ENCODE results near the gene DEFB126. TPM values are rescaled to one million over a fixed set of nuclear protein-coding genes. Genes with fewer than 3 reads are reported as not detected.

DEFB126 gene
- total RNA-seq, 3 donors from 2014 or later (not counting 1 experiment from before 2014, with no cell fraction given), result not detected

DNA sequence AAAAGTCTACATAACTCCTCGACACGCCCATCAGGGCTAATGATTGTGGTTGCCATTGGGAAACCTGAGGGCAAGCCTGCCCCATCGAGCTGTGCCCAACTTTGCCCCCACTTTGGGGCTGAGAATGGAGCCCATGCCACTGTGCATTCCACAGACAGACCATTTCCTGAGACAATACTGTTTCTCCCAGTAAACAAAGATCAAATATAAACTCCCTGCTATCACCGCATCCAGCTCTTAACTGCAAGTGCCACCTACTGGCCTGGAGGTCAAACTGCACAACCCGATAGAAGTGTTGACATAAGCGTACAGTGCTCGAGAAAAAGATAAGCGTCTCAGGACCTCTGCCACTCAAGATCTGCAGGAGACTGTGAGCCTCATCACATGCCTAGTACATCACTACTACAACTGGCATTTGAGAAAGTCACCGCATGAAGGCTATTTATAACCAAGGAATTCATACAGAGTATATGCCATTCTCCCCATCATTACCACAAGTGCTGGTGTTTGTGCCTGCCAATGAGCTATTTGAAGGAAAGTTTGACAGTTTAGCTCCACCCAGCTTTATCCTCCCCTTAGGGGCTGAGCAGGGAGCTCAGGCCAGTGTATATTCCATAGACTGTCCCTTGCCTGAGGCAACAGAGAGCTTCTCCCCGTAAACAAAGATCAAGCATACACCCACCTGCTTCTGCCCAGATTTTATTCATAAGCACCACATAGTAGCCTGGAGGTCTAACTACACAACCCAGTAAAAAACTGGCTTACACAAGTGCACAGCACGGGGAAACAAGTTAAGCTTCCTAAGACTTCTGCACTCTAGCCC lies 4.5 kb upstream of the DEFB126 start:
- Mint-ChIP-seq H3K27ac (no peak overlapping the region), H3K4me1 (no peaks in the 10 kb centered on the region), H3K4me3 (no peak overlapping the region), H3K9me3 (peaks cover 0 to 2% of the 10 kb centered on the region in 2 donors), H3K27me3 (ENCODE audit: low read depth in 2 of 2) (peaks cover 23 to 31% of the 10 kb centered on the region in 2 donors), H3K36me3 (no peaks in the 10 kb centered on the region)
- intact Hi-C loops (cut with micrococcal nuclease), result no loop called here
- peaks cover 6% of the 10 kb centered on the region for H3K9me3 ChIP-seq (ENCODE audit: control insufficient read depth, insufficient read depth, low read length)
- TF ChIP-seq, protein P1, sequence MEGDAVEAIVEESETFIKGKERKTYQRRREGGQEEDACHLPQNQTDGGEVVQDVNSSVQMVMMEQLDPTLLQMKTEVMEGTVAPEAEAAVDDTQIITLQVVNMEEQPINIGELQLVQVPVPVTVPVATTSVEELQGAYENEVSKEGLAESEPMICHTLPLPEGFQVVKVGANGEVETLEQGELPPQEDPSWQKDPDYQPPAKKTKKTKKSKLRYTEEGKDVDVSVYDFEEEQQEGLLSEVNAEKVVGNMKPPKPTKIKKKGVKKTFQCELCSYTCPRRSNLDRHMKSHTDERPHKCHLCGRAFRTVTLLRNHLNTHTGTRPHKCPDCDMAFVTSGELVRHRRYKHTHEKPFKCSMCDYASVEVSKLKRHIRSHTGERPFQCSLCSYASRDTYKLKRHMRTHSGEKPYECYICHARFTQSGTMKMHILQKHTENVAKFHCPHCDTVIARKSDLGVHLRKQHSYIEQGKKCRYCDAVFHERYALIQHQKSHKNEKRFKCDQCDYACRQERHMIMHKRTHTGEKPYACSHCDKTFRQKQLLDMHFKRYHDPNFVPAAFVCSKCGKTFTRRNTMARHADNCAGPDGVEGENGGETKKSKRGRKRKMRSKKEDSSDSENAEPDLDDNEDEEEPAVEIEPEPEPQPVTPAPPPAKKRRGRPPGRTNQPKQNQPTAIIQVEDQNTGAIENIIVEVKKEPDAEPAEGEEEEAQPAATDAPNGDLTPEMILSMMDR (IDR thresholded peaks at IDR 0.05), result no peak
- H3K36me3 ChIP-seq (ENCODE audit: control insufficient read depth, insufficient read depth, low read length), result no peaks in the 10 kb centered on the region
- H3K27me3 ChIP-seq (ENCODE audit: control insufficient read depth, insufficient read depth, low read length), result peaks cover 12% of the 10 kb centered on the region
- ATAC-seq (no peak), DNase-seq (peak in 1 of 2 donors; percentile 4)
- H3K4me1 ChIP-seq (ENCODE audit: control insufficient read depth, insufficient read depth, low read length), result no peaks in the 10 kb centered on the region
- 88% methylated on average over 11 of the region's 11 CpGs for WGBS (ENCODE audit: insufficient coverage)
- no peak overlapping the region for H3K27ac ChIP-seq (ENCODE audit: low read length)
- no peak overlapping the region for H3K4me3 ChIP-seq (ENCODE audit: low read length)

DNA sequence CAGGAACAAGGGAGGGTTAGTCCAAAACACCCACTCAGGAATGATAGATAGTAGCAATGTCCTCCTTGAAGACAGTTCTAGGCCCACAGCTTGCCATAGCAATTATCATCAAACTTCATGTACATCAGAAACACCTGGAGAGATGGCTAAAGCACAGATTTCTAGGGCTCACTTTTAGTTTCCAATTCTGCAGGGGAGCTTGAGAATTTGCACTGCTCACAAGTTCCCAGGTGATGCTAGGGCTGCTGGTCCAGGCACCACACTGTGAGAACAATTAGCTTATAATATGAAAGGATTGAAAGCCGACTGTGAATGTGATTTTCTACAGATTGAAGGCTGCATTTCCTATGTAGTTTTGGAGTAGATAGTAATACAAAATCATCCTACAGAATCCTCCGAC lies 3.5 kb downstream of the DEFB126 start:
- H3K27ac ChIP-seq (ENCODE audit: low read length), result no peak overlapping the region
- Mint-ChIP-seq H3K36me3 (no peaks in the 10 kb centered on the region), H3K4me1 (no peaks in the 10 kb centered on the region), H3K4me3 (no peak overlapping the region), H3K9me3 (no peaks in the 10 kb centered on the region), H3K27me3 (ENCODE audit: low read depth in 2 of 2) (peaks cover 22 to 37% of the 10 kb centered on the region in 2 donors), H3K27ac (no peak overlapping the region)
- peaks cover 9% of the 10 kb centered on the region for H3K27me3 ChIP-seq (ENCODE audit: control insufficient read depth, insufficient read depth, low read length)
- H3K4me1 ChIP-seq (ENCODE audit: control insufficient read depth, insufficient read depth, low read length), result no peaks in the 10 kb centered on the region
- TF ChIP-seq, protein P1 (IDR thresholded peaks at IDR 0.05), result no peak
- H3K36me3 ChIP-seq (ENCODE audit: control insufficient read depth, insufficient read depth, low read length), result no peaks in the 10 kb centered on the region
- ATAC-seq (no peak), DNase-seq (no peak)
- no CpG with 5 or more reads among the region's 2 CpGs for WGBS (ENCODE audit: insufficient coverage)
- intact Hi-C loops (cut with micrococcal nuclease), result no loop called here
- H3K4me3 ChIP-seq (ENCODE audit: low read length), result no peak overlapping the region
- H3K9me3 ChIP-seq (ENCODE audit: control insufficient read depth, insufficient read depth, low read length), result no peaks in the 10 kb centered on the region

DNA sequence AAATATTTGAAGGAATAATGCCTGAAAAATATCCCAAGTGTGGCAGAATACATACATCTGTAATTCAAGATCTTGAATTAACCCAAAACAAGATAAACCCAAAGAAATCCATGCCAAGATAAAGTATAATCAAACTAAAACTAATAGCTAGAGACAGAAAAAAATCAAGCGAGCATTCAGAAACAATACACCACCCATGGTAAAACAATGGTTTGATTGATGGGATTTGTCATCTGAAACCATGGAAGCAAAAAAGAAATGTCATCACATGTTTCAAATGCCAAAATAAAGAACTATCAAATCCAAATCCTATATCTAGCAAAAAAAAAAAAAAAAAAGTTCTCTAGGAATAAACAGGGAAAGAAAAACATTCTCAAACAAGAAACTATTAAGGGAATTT lies 9.7 kb downstream of the DEFB126 start:
- H3K36me3 Mint-ChIP-seq, result no peaks in the 10 kb centered on the region
- no peaks in the 10 kb centered on the region for H3K9me3 Mint-ChIP-seq
- no CpG with 5 or more reads among the region's 1 CpG for WGBS (ENCODE audit: insufficient coverage)
- H3K4me3 Mint-ChIP-seq, result no peak overlapping the region
- intact Hi-C loops (cut with micrococcal nuclease), result no loop called here
- DNase-seq (no peak), ATAC-seq (no peak)
- no peak overlapping the region for H3K4me3 ChIP-seq (ENCODE audit: low read length)
- peaks cover 7% of the 10 kb centered on the region for H3K27me3 ChIP-seq (ENCODE audit: control insufficient read depth, insufficient read depth, low read length)
- H3K36me3 ChIP-seq (ENCODE audit: control insufficient read depth, insufficient read depth, low read length), result no peaks in the 10 kb centered on the region
- TF ChIP-seq, protein P1 (IDR thresholded peaks at IDR 0.05), result no peak
- H3K4me1 ChIP-seq (ENCODE audit: control insufficient read depth, insufficient read depth, low read length), result no peaks in the 10 kb centered on the region
- H3K27ac Mint-ChIP-seq, result no peak overlapping the region
- H3K27me3 Mint-ChIP-seq (ENCODE audit: low read depth in 2 of 2), result peaks cover 17 to 50% of the 10 kb centered on the region in 2 donors
- no peak overlapping the region for H3K27ac ChIP-seq (ENCODE audit: low read length)
- H3K4me1 Mint-ChIP-seq, result no peaks in the 10 kb centered on the region
- H3K9me3 ChIP-seq (ENCODE audit: control insufficient read depth, insufficient read depth, low read length), result no peaks in the 10 kb centered on the region
